WTC11 (cell line): ENCODE measurements around the gene AP2S1.

Experiments
- ATF6 ChIP-seq: sonication (generic); formaldehyde crosslinking; IDR thresholded peaks from 2 replicates; pipeline ENCODE4 v1.8.1; 2023; ENCODE audit warnings: mild to moderate bottlenecking, missing genetic modification reagents
- FOXP4 ChIP-seq: sonication (generic); formaldehyde crosslinking; IDR thresholded peaks from 2 replicates; pipeline ENCODE4 v1.8.0; 2022; ENCODE audit warnings: mild to moderate bottlenecking, missing genetic modification reagents
- MAX ChIP-seq: sonication (generic); formaldehyde crosslinking; IDR thresholded peaks from 2 replicates; pipeline ENCODE4 v1.8.0; 2022; ENCODE audit warnings: mild to moderate bottlenecking, missing genetic modification reagents
- RELA ChIP-seq: sonication (generic); formaldehyde crosslinking; IDR thresholded peaks from 2 replicates; pipeline ENCODE4 v1.8.1; 2022; ENCODE audit warnings: missing genetic modification reagents, mild to moderate bottlenecking, borderline replicate concordance
- TEAD4 ChIP-seq: sonication (generic); formaldehyde crosslinking; IDR thresholded peaks from 2 replicates; pipeline ENCODE4 v1.8.0; 2022; ENCODE audit warnings: mild to moderate bottlenecking, missing genetic modification reagents

- TF ChIP-seq MAX (CRISPR knock-in tag) = no peak
- TF ChIP-seq FOXP4 (CRISPR knock-in tag) = no peak
- no peak for TF ChIP-seq TEAD4
- TF ChIP-seq ATF6 (CRISPR knock-in tag) = no peak
- TF ChIP-seq RELA (CRISPR knock-in tag) = no peak
Measured at GRCh38 chr19:46825731-46826055, 25.0 kb downstream of the AP2S1 start.
